Ramos (cell line): ENCODE results near the gene ADPRHL1.
"Not testable (repeated sequence)": the region's sequence is repeated elsewhere in the genome, so short reads cannot be mapped to it uniquely, and the experiment has no call there.

ENCODE experiments used
- in situ Hi-C: fragments of 300-500 bp; cut with MboI; formaldehyde crosslinking; loops from one replicate; pipeline ENCODE4 v1.14.3; 2022; ENCODE audit warnings: low sequenced_read_pairs; ENCODE audit not compliant: unreplicated experiment

Gene ADPRHL1

DNA sequence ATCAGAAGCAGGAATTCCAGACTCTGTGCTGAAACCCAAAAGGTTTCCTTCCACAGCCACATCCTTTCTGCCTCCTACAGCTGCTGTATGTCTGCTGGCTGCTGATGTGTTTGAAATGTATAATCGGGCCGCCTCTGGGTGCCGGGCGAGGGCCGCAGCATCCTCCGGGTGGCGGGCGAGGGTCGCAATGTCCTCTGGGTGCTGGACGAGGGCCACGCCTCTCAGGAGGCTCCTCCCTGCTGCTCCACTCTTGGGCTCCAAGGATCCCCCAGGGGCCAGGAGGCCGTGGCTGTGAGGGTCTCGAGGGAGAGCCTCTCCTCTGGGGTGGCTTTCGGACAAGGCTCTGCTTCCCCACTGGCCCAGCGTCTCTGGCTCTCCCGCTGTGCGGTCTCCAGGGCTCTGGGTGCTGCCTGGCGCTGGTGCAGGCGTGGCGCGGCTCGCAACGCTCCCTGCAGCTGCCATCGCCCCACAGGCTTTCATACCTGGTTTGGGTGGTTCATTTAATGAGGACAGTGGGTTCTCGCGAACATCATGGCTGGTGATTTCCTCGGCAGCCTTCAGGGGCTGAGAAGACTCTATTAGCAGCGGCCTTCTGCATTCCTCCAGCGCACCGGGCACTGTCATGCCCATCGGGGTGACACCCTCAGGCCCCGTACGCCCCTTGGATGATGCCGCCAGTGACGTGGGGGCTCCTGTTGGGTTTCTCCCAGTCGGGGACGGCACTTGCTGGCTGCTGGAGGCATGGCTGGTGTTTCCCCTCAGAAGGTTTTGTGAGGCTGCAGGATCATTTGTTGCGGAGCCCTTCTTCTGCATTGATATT, 47.6 kb downstream of the ADPRHL1 start:
- in situ Hi-C loops, result no loop called here

DNA sequence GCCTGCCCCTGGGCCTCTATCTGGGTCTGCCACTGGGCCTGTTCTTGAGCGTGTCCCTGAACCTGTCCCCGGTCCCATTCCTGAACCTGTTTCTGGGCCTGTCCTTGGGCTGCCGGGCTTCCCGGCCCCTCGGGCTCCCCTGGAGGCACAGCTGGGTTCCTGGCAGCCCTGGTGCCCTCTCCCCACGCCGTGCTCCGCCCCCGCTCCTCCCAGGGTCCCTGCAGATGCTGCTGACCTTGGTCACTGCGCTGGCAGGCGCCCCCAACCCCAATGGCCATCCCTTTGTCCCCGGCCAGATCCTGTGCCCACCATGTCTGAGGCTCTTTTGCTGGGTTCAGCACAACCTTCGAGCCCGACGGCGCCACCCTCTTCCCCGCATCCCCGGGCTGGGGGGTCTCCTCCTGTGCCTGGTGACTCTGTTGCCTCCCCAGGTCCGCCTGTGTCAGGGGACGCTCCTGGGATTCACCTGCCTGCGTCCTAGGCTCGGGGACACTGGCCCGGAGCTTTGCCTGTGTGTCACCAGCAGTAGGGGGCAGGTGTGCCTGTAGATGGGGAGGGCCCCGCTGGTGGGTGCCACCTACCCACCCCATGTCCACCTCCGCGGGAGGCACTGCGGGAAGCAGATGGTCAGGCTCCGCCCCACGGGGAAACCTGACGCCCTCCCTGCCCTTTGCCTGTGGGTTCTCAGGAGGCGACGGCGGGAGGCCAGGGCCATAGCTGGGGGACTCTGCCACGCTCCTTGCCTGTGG, 48.4 kb downstream of the ADPRHL1 start:
- in situ Hi-C loops, result no loop called here

DNA sequence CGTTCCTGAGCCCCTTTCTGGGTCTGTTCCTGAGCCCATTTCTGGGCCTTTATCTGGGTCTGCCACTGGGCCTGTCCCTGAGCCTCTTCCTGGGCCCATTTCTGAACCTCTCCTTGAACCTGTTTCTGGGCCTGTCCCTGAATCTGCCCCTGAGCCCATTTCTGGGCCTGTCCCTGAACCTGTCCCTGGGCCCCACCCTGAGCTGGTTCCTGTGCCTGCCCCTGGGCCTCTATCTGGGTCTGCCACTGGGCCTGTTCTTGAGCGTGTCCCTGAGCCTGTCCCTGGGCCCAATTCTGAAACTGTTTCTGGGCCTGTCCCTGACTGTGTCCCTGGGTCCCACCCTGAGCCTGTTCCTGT, 48.9 kb downstream of the ADPRHL1 start:
- in situ Hi-C loops, result no loop called here

DNA sequence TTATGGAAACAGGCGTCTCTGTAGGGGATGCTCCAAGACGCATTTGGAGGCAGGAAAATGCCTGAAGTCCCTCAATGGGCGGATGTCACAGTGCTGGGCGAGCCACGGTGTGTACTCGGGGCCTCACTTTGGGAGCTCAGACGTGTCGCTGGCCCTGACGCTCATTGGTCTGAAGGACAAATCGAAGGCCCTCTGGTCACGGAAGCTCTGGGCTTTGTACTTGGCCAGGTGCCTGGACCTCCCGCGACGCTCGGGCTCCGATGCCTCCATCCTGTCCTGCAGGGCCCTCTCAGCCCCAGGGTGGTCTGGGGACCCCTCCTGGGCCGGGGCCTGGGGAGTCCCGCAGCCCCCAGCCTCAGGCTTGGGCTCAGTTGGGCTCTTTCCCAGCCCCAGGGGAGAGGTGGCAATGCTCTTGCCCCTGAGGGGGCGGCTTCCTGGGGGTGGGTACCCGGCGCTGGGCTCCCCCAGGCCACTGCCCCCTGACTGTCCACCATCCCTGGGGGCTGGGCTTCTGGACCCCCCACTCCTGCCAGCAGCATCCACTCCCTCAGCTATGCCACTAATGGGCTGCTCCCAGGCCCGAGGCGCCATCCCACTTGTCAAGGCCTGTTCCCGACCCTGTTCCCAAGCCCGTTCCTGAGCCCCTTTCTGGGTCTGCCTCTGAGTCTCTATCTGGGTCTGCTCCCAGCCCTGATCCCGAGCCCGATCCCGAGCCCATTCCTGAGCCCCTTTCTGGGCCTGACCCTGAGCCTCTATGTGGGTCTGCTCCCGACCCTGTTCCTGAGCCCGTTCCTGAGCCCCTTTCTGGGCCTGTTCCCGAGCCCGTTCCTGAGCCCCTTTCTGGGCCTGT, 49.8 kb downstream of the ADPRHL1 start:
- in situ Hi-C loops, result no loop called here

DNA sequence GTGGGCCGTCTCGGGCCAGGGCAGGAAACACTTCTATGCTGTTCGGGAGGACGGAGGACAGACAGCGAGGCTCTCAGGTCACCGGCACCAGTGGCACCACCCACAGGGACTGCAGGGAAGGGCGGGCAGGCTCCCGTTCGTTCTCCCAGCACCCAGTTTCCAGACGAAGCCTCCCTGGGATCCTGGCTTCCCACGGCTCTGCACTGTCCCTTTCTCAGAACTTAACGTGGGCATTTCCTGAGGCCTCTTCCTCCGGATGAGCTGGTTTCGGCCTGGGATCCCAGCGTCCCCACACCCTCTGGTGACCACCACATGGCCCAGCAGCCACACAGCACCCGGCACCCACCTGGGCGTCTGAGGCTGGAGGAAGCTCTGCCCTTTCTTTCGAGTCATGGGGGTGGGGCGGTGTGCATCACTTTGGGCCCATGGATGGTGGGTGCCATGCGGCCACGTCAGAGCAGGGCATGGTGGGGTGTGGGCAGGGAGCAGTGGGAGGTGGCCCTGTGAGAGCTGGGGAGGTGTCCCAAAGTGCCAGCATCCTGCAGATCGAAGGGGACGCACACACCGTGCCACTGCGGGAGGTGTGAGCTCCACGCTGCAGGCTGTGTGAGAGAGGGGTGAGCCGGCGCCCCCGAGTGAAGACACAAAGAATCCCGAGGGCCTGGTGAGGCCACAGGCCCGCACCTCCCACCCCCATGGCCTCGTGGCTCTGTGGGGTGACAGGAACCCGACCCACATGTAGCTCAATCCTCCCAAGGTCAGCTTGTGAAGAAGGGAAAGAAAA, 50.6 kb downstream of the ADPRHL1 start:
- in situ Hi-C loops, result no loop called here

DNA sequence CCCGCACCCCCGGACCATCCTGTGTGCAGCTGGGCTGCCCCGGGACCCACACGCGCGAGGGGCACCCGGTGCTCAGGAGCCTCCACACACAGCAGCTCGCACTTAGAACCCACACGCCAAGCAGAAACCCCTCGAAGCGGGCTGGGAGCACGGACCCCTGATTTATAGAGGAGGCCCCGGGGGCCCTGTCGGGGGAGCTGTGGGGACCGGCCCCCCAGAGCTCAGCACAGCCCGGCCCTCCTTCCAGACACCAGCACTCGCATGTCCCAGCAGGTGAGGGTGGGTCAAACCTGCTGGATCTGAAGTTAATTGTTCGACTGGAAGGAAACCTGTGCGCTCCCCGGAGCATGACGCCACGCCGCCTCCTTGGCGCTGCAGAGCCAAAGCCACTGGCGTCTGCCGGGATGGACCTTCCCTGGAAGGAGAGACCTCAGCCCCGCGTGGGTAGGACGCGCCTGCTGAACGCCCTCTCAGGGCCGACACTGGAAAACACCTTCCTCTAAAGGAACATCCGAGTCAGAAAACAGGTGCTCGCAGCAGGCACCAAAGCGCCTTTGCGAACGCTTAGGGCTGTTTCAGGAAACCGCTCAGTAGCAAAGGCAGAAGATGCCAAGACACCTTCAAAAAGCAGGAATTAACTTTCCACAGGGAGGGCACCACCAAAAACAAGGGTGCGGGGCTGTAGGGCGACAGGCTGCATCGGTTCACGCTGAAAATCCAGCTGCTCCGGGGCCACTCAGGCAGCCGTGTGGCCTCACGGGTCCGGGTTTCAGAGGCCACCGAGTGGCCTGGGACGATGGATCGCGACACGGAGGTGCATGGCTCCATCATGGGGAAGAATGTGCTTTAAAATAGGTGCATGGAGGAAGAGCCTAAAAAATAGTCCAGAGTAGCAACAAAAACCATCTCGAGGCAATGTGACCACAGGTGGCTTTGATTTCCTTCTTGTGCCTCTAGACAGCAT, 51.6 kb downstream of the ADPRHL1 start:
- in situ Hi-C loops, result no loop called here

DNA sequence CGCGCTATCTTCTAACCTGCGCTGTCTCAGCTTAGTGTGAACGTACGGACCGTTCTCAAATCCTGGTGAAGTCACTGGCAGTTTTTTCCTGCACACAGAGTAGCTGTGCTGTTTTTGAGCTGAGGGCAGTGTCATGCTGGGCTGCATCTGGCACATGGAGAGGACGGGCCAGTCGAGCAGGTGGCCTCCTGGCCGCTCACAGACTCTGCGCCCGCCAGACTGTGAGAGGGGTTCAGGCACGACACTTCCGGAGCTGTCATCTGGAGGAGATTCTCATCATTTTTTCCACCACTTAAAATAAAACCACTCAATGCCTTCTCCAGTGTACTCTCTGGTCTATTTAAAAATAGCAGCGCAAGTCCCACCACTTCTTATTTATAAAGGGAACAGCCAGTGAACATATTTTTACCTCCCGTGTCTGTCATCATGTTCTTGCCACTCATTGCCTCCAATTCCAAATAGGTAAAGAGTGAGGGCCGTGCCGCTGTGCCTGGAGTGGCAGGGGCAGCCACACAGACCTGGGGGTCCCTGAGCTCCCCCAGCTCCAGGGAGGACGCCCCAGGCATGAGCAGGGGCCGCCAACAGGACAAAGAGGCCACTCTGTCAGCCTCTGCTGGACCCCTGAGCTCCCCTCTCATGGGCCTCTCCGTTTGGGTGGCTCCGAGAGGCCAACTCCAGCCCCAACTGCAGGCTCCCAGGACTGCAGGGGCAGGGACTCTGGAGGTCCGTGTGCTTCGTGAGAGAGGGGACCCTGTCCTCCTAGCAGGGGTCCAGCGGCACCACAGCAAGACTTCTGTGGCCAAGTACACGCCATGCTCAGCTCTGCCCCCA, 52.5 kb downstream of the ADPRHL1 start:
- in situ Hi-C loops, result no loop called here

DNA sequence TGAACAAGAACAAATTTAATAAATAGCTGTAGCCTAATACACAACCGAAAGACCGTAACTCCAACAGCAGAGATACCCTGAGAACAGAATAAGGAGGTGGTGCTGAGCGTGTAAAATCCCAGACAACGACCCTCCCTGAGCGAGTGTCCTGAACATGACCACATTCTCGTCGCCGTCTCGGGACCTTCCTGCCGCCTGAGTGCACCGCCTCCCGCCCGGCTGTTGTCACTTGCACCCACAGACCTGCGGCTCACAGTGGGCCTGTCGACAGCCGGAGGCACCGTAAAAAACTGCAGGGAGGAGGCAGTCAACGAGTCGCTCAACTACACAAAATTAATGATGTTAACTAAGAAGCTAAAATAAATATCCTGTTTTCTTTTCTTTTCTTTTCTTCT, 53.5 kb downstream of the ADPRHL1 start:
- in situ Hi-C loops, result no loop called here

DNA sequence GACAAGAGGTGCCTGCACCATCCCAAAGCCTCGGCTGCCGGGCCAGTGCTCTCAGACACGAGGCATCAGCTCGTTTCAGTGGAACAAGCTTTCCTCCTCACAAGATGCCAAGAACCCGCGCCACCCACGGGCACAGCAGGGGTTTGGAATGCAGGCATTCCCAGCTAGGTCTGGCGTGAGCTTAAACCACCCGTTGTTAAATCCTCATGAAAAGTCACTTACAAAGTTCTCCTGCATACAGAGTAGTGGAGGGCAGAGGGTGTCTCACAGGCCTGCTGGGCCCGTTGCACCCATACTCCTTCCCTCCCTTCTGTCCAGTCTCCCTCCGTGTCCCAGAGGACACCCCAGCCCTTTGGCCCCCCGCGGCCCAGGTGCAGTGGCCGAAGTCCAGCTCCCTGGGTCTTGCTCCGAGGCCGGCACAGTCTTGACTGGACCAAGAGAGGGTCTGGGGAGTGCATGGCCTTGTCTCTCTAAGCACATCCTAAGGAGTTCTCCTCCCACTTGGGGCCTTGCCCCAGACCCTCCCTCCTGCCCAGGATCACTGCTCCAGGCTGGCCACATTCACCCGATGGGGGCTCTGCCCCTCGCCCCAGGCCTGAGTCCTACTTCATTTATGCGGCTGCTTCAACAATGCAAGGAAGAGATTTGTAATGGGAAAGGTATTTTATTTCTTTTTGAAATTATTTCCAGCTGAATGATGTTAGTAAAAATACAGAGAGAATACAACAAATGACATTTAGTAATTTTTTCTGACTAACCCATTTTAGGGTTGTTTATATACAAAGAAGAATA, 54.1 kb downstream of the ADPRHL1 start:
- in situ Hi-C loops, result no loop called here

DNA sequence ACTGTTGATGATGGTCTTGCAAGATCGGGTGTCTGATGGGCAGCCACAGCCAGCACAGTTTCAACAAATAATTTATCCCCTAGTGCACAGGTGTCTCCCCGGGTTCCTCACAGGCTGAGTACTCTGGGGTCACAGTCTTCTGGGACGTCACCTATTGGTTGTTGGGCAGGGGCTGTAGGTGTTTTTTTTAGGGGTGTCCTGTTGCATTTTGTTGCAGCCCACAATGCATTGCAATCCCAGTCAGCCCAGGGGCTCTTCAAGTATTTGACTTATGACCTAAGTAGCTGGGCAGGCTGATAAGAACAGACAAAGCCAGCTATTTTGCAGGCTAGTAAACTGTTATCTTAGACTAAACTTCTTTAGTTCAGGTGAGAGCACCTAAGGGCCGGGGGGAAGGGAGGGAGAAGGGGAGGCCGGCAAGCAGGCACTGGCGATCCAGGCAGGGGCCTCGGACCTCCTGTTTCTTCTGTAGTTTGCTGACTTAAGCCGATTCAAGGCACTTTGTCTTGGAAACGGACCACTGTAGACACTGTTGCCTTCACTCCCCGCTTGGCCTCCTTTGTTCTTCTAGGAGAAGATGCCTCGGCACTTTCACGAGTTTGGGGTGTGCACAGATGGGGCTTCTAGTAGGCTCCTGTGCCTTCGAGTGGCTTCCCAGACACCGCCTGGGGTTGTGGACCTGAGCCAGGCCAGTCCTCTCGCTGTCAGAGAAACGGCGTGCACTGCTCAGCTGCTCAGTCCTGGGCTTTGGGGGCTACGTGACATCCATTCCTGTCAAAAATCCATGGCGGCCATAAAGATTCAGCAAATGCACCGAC, 55.5 kb downstream of the ADPRHL1 start:
- in situ Hi-C loops, result no loop called here

DNA sequence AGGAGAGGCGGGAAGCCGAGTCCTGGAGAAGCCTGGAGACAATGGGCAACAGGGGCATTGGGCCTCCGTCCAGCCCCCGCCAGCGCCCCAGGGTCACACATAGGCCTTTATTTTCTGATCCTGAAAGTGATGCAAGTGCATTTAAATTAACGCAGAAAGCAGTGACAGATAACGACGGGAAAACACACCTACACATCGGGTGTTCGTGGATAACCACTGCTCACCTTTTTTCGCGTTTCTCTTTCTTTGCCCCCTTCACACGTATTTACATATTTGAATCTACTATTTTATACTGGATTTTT, 59.0 kb downstream of the ADPRHL1 start:
- in situ Hi-C loops, result no loop called here

DNA sequence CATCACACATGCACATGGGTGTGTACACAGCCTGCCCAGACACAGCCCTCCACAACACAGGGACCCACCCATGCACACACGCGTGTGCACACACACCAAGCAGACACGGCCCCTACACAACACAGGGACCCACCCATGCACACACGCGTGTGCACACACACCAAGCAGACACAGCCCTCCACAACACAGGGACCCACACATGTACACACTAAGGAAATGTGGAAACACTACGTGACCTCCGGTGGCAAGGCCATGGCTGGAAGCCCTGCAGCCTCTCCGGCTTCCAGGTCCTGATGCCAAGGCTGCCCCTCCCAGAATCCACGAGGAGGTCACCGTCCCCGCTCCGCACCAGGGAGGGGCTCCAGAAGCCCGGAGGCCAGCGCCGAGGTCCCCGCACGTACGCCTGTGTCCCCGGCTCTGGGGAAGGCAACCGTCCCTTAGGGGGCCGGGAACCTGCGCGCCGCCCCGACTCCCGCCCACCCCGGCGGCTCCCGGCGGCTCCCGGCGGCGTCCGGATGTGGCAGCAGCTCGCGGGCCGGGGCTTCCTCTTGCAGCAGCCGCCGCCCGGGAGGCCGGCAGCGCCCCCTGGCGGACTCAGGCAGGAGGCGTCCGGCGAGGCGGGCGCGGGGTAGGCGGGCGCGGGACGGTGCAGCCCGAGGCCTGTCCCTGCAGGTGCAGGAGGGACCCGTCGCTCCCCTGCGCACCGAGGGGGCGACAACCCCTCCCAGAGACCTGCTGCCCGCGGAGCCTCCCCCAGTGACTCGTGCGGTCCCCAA, 59.5 kb downstream of the ADPRHL1 start:
- in situ Hi-C loops, result no loop called here

DNA sequence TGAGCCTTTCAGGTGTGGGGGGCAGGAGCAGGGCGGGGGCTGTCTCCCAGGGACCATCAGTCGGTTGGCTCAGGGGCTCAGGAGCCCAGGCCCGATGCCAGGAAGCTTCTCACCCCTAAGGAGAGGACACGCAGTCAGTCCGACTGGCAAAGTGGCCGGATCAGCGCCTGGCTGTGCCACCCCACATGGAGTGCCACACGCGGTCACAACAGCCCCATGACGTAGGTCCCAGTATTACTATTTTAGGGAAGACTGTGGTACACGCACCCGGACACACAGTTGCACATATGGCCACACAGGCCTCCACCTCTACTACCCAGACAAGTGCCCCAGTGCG, 60.1 kb downstream of the ADPRHL1 start:
- in situ Hi-C loops, result no loop called here

DNA sequence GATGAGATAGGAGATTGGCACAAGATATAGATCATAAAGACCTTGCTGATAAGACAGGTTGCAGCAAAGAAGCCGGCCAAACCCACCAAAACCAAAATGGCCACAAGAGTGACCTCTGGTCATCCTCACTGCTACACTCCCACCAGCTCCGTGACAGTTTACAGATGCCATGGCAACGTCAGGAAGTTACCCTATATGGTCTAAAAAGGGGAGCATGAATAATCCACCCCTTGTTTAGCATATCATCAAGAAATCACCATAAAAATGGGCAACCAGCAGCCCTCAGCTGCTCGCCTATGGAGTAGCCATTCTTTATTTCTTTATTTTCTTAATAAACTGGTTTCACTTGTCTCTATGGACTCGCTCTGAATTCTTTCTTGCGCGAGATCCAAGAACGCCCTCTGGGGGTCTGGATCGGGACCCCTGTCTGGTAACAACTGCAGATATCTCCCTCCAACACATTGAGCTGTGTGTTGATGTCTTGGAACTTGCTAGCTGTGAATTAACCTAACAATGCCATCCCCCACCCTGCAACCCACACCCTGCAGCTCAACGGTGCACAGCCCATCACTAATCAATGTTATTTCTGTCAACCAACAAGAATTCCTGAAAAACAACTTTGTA, 62.3 kb downstream of the ADPRHL1 start:
- in situ Hi-C loops, result no loop called here

DNA sequence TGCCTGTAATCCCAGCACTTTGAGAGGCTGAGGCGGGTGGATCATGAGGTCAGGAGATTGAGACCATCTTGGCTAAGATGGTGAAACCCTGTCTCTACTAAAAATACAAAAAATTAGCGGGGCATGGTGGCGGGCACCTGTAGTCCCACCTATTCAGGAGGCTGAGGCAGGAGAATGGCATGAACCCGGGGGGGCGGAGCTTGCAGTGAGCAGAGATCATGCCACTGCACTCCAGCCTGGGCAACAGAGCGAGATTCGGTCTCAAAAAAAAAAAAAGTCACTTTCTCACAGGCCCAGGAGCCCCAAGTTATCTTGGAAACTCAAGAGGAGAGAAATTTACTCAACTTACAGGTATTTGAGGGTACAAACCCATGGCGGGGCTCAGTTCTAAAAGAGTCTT, 63.7 kb downstream of the ADPRHL1 start:
- in situ Hi-C loops, result not testable (repeated sequence)

DNA sequence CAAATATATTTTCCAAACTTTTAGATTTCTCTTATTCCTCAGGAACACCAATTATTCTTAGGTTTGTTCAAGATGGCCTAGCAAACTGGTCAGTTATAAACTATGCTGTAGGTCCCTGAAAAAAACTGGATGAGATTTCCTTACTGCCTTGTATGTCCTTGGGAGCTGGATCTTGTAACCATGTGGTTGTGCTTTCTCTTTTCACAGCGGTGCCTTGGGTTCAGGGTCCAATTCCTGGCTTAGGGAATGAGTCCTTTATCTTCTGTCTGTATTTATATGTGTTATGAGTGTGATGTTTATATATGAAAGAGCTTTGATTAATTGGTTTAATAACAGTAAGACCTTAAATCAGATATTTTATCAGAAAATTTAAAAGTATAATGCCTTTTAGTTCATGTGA, 65.9 kb downstream of the ADPRHL1 start:
- in situ Hi-C loops, result no loop called here
